Upper lobe of right lung (tissue), 1 donor: Measurements from ENCODE around the gene AP5S1. TPM values are rescaled to one million over a fixed set of nuclear protein-coding genes. Genes with fewer than 3 reads are reported as not detected.

Experiments
- ATAC-seq: fragments of 200-7000 bp; cut with Tn5 transposase; one replicate; pipeline ENCODE4 v1.9.1; 2020; ENCODE audit warnings: mild to moderate bottlenecking, moderate library complexity
- DNase-seq: peaks from one replicate; pipeline ENCODE4 v3.0.0-alpha.2; 2020
- H3K27ac ChIP-seq: fragments of 200-600 bp; one replicate; pipeline ENCODE4 v1.8.0; 2022
- H3K27me3 ChIP-seq: fragments of 200-600 bp; one replicate; pipeline ENCODE4 v1.8.0; 2022; ENCODE audit warnings: mild to moderate bottlenecking
- H3K36me3 ChIP-seq: fragments of 200-600 bp; one replicate; pipeline ENCODE4 v1.8.0; 2022
- H3K4me1 ChIP-seq: fragments of 200-600 bp; one replicate; pipeline ENCODE4 v1.8.0; 2022
- H3K4me3 ChIP-seq: fragments of 200-600 bp; one replicate; pipeline ENCODE4 v1.8.0; 2022; ENCODE audit warnings: mild to moderate bottlenecking
- H3K9me3 ChIP-seq: fragments of 200-600 bp; one replicate; pipeline ENCODE4 v1.8.0; 2022
- intact Hi-C: fragments of 100-400 bp; cut with DNase I; formaldehyde crosslinking; loops from one replicate; pipeline ENCODE4 v1.11.0; 2022
- total RNA-seq: library from RNA; stranded (reverse); fragmentation: NEBNext Ultra II Directional; extraction: Animal tissue kit (Norgen Biotek cat#: 25700); gene quantifications from one replicate; pipeline ENCODE4 v1.2.1, GENCODE V29; 2021
- TF ChIP-seq, protein P1 (sequence below): fragments of 200-600 bp; IDR thresholded peaks from one replicate; pipeline ENCODE4 v1.8.0; 2022; ENCODE audit warnings: antibody characterized with exemption
- donor health status: DM: no; HTN: yes; CAD: no; lungs with severe emphysema.

Gene AP5S1
- total RNA-seq, 1 donor from 2014 or later: 13.1 TPM

DNA sequence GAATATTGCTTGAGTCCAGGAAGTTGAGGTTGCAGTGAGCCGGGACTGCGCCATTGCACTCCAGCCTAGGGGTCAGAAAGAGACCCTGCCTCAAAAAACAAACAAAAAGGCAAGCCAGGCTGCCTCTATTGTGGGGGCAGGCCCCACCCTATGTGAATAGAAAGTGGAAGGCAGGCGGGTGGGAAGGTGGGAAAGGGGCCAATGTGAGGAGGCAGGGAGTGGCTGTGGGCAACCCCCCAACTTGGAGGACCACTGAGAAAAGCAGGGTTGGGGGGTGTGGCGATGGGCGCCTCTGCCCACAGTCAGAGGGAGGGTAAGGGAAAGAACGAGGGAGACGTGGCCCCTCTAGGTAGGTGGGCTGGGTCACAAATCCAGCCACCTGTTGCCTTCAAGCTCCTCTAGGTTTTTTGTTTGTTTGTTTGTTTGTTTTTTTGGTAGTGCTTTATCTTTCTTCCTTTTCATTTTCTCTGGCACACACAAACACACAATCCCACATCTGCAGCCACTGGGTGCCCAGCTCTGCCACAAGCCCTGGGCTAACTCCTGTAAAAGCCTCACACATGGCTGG is 5.3 kb upstream of the AP5S1 start:
- ATAC-seq (no peak), DNase-seq (no peak)
- Histone ChIP-seq H3K9me3 (no peaks in the 10 kb centered on the region), H3K4me3 (no peak overlapping the region), H3K27me3 (no peaks in the 10 kb centered on the region), H3K27ac (no peak overlapping the region), H3K36me3 (no peaks in the 10 kb centered on the region), H3K4me1 (peaks cover 38% of the 10 kb centered on the region)
- TF ChIP-seq, protein P1, sequence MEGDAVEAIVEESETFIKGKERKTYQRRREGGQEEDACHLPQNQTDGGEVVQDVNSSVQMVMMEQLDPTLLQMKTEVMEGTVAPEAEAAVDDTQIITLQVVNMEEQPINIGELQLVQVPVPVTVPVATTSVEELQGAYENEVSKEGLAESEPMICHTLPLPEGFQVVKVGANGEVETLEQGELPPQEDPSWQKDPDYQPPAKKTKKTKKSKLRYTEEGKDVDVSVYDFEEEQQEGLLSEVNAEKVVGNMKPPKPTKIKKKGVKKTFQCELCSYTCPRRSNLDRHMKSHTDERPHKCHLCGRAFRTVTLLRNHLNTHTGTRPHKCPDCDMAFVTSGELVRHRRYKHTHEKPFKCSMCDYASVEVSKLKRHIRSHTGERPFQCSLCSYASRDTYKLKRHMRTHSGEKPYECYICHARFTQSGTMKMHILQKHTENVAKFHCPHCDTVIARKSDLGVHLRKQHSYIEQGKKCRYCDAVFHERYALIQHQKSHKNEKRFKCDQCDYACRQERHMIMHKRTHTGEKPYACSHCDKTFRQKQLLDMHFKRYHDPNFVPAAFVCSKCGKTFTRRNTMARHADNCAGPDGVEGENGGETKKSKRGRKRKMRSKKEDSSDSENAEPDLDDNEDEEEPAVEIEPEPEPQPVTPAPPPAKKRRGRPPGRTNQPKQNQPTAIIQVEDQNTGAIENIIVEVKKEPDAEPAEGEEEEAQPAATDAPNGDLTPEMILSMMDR: no peak
- intact Hi-C loops: no loop called here

DNA sequence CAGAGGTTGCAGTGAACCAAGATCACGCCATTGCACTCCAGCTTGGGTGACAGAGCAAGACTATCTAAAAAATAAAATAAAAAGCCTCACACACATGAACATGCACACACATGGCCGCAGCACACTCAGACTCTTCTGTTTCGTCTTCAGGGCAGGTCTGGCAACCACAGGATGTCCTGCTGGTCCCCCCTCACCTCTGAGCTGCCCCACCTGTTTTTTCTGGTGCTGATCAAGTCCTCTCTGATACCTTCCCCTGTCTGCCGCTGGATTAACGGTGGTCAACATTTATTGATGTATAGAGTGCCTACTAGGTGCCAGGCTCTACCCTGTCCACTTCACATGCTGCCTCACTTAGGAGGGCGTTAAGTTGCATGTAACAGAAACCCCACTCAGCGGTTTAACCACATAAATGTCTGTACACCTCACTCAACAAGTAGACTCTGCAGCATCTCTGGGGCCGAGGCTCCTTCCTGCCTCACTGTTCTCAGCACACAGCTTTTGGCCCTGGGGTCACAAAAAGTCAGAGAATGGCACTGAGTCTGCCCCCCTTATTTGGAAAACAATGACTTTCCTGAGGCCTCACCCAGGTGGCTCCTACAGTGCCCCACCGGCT is 4.5 kb upstream of the AP5S1 start:
- Histone ChIP-seq H3K36me3 (no peaks in the 10 kb centered on the region), H3K27me3 (no peaks in the 10 kb centered on the region), H3K4me3 (no peak overlapping the region), H3K9me3 (no peaks in the 10 kb centered on the region), H3K27ac (no peak overlapping the region), H3K4me1 (peaks cover 31% of the 10 kb centered on the region)
- no peak for ATAC-seq
- TF ChIP-seq, protein P1: no peak
- intact Hi-C loops: no loop called here
- no peak for DNase-seq

DNA sequence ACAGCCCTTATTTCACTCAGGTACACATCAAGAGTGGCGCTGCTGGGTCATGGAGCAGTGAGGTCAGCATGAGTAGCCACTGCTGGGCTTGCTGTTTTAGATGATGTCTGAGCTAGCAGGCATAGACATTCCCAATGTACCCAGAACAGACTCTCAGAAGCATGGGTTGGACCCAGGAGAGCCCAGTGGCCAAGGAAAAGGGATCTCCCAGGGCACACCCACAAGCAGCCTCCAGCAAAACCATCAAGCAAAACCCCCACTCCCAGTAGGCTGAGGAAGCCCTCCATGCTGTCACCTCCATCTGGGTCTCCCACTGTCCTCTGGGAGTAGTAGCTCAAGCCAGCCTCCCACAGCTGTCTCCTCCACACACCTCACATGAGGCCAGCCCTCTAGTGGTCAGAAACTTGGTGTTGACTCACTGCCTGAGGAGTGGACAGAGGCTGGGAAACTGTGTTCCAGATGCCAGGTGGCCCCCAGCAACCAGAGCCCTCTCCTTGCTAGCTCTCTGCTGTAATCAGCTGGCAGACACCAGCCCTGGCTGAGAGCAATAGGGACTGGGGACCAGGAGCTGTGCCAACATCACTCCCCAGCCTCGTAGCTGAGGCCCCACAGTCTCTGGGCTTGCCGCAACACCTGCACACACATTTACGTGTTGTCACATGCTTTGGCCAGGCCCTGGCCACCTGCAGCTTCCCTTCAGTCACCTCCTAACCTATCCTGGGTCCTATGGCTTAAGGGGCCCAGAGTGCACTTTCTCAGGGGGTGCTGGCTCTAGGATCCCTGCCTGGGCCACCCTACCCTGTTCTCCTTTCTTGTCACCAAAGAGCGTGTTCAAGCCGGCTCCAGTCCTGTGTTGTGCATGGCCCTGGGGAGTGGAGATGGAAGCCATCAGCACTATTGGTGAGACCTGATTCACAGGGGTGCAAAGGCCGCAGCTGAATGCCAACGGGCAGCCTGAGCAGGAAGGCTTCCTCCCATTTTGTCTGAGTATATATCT is 1.9 kb upstream of the AP5S1 start:
- Histone ChIP-seq H3K9me3 (no peaks in the 10 kb centered on the region), H3K27me3 (no peaks in the 10 kb centered on the region), H3K27ac (peak overlapping the region; percentile 71), H3K4me3 (no peak overlapping the region), H3K4me1 (peaks cover 23% of the 10 kb centered on the region), H3K36me3 (peaks cover 15% of the 10 kb centered on the region)
- DNase-seq: no peak
- TF ChIP-seq, protein P1: peak; percentile 63
- intact Hi-C loops: no loop called here
- peak; percentile 60 for ATAC-seq

DNA sequence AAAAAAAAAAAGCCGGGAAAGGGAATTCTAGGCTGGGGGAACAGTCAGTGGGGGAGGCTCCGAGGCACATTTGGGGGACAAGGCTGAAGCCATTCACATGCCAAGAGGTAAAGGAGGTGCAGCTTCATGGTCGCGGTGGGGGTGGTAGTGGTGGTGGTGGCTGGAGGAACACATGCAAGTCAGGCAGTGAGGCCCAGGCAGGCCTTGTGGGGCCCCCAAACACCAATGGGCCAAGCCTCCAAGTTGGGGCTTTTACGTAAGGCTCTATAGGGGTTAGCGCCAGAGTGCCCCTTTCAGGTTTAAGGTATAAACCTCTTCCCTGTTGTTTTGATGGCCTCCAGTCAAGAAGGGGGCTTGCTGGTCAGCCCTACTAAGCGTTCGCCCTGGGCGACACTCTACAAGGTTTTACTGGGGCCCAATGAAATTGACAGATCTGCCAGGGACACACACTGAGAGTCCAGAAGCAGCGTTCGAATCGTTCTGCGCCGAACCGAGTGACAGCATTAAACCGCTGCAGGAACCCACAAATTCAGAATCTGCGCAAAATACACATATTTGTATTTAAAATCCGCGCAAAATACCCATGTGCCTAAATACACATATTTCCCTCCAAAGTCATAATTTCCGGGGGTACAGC is 818 bp upstream of the AP5S1 start:
- peaks cover 26% of the 10 kb centered on the region for H3K36me3 ChIP-seq
- no peak for DNase-seq
- TF ChIP-seq, protein P1: no peak
- peak overlapping the region; percentile 99 for H3K27ac ChIP-seq
- intact Hi-C loops: loop anchor here (5.0 kb wide), 1 partner anchor 32 kb away; the partner anchor contains the start of gene CENPB
- H3K27me3 ChIP-seq: no peaks in the 10 kb centered on the region
- H3K4me3 ChIP-seq: peak overlapping the region; percentile 75
- no peaks in the 10 kb centered on the region for H3K9me3 ChIP-seq
- peaks cover 18% of the 10 kb centered on the region for H3K4me1 ChIP-seq
- no peak for ATAC-seq

DNA sequence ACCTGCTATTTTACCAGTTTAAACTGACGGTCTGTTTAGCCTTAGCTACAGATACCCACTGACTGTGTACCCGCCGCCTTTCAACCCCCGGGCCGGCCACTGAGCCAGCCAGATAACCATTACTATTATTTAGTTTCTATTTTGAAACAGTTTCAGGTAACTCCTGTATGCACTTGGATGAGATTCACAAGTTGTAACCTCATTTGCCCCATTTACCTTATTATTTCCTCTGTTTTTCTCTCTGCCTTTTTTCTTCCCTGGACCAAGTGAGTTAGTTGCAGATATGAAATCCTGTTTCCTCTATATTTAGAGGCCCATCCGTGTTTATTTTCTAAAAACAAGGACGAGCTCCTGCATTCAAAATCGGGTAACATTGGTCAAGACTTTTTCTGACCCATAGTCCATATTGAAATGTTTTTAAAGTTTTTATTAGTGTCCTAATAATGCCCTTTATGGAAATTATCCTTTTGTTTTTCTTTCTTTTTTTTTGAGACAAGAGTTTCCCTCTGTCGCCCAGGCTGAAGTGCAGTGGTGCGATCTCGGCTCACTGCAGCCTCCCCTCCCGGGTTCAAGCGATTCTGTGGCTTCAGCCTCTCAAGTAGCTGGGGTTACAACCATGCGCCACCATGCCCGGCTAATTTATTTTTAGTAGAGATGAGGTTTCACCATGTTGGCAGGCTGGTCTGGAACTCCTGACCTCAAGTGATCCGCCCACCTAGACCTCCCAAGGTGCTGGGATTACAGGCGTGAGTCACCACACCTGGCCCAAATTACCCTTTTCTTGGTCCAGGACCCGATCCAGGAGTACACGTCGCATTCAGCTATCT is 767 bp downstream of the AP5S1 start:
- peak overlapping the region; percentile 75 for H3K4me3 ChIP-seq
- ATAC-seq: no peak
- H3K9me3 ChIP-seq: no peaks in the 10 kb centered on the region
- no peak for DNase-seq
- no peaks in the 10 kb centered on the region for H3K27me3 ChIP-seq
- TF ChIP-seq, protein P1: no peak
- peaks cover 37% of the 10 kb centered on the region for H3K36me3 ChIP-seq
- H3K27ac ChIP-seq: peak overlapping the region; percentile 99
- H3K4me1 ChIP-seq: peaks cover 18% of the 10 kb centered on the region
- intact Hi-C loops: loop anchor here (5.0 kb wide), 1 partner anchor 34 kb away; the partner anchor contains the start of gene CENPB
